ENCODE measurements around the gene TMEM79.

The TMEM79 gene

GRCh38 chr1:156284112-156284511 lies at the start of gene TMEM79:
TMEM79 (plus strand) TSS chr1:156284325; CDS start chr1:156285227, 902 bp downstream.
- no peak for DNase-seq (ENCODE audit: low read depth in 2 of 2)

DNA sequence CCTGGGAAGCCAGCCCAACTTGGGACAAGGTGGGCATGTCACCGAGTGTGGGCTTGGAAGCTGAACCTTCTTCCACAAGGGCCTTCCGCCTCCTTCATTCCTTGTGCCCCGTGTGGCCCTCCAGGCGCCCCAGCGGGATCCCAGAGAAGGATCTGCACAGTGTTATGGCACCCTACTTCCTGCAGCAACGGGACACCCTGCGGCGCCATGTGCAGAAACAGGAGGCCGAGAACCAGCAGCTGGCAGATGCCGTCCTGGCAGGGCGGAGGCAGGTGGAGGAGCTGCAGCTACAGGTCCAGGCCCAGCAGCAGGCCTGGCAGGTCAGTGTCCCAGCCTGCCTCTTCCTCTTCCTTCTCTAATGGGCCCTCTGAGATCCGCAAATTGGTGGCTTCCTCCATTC lies 48.0 kb upstream of the TMEM79 start:
- DNase-seq (ENCODE audit: low read depth in 2 of 2) = no peak

DNA sequence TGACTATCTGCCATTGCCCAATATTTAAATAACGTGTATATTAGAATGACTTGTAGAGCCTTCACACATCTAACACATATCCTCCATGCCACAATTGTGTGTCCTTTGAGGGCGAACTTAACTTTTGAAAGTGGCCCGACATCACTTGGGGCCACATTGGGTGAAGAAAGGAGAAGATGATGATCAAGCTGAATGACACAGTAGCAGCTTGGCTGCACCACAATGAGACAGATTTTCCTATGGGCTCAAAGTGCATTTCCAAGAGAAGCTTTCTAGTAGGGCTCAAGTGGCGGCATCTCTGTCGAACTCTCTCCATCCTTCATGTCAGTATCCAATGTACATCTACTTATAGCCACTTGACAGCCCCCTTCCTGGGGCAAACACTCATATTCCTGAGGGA lies 45.9 kb upstream of the TMEM79 start:
- no peak for DNase-seq (ENCODE audit: low read depth in 2 of 2)

GRCh38 chr1:156241311-156241811 lies 42.8 kb upstream of the TMEM79 start:
- no peak for DNase-seq (ENCODE audit: low read depth in 2 of 2)

DNA sequence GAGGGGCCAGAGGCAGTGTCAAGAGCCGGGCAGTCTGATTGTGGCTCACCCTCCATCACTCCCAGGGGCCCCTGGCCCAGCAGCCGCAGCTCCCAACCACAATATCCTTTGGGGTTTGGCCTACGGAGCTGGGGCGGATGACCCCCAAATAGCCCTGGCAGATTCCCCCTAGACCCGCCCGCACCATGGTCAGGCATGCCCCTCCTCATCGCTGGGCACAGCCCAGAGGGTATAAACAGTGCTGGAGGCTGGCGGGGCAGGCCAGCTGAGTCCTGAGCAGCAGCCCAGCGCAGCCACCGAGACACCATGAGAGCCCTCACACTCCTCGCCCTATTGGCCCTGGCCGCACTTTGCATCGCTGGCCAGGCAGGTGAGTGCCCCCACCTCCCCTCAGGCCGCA lies 42.2 kb upstream of the TMEM79 start, which contains the start of gene BGLAP:
TSS of gene BGLAP (plus strand) at position 259 of the 400 bp plus-strand sequence. CDS start at position 307, 48 bp downstream.
- DNase-seq (ENCODE audit: low read depth in 2 of 2) = no peak

- DNase-seq (ENCODE audit: low read depth in 2 of 2) = no peak
Measured at GRCh38 chr1:156242738-156243137, 41.4 kb upstream of the TMEM79 start.

DNA sequence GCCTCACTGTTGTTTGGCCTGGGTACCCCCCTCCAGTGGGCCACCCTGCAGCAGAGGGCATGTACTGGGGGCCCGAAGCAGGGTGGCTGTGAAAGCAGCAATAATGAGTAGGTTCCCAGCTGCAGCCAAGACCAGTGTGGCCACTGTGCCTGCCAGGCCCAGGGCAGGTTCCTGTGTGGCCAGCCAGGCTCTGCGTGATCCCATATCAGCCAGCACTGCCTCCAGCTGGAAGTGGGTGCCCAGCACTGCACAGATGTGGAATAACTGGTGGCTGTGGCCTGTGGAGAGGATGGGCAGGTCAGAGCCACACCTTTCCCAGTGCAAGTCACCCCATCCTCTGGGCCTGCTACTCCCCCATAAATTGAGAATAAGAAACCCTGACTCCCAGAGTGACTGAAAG lies 40.0 kb upstream of the TMEM79 start:
- DNase-seq (ENCODE audit: low read depth in 2 of 2) = no peak

DNA sequence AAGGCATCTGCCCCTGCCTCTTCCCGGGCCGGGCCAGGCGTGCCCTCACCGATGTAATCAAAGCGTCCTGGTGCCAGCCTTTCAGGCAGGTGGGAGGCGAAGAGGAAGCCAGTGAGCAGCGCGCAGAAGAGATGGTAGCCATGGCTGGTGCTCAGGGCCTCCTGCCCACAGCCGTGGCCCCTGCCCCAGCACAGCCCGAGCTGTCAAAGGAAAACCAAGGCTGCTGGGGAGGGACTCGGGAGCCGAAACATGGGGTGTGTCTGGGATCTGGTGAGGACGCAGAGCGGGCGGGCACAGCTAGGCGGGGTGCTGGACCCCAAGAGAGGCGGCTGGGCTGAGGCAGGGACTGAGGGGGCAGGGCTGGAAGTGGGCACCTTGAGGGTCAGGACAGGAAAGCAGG lies 39.4 kb upstream of the TMEM79 start:
- no peak for DNase-seq (ENCODE audit: low read depth in 2 of 2)

GRCh38 chr1:156245451-156246232 lies 38.5 kb upstream of the TMEM79 start:
- DNase-seq (ENCODE audit: low read depth in 2 of 2) = peak in 1 of 2 donors; percentile 14

DNA sequence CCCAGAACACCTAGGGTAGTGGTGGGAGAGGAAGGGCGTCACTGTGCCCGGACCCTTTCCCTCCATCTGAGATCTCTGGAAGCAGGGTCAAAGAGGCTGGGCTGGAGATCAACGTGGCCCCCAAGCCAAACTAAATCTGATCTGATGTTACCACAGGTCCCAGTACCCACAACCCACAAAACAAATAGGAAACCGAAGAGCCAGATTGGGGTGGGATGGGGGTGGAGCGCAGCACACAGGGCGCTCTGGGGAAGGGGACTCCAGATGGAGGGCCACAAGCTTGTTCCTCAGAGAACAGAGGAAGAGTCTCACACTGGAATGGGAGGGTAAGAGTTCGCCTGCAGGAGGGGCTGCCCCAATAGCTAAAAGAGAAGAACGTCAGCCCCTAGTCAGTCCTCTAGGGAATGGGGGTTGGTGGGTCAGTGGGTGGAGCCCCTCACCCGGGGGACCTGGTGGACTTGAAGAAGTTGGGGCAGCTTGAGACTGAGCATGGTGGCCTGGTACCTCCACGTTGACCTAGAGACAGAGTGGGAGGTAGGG lies 37.8 kb upstream of the TMEM79 start:
- DNase-seq (ENCODE audit: low read depth in 2 of 2) = no peak

DNA sequence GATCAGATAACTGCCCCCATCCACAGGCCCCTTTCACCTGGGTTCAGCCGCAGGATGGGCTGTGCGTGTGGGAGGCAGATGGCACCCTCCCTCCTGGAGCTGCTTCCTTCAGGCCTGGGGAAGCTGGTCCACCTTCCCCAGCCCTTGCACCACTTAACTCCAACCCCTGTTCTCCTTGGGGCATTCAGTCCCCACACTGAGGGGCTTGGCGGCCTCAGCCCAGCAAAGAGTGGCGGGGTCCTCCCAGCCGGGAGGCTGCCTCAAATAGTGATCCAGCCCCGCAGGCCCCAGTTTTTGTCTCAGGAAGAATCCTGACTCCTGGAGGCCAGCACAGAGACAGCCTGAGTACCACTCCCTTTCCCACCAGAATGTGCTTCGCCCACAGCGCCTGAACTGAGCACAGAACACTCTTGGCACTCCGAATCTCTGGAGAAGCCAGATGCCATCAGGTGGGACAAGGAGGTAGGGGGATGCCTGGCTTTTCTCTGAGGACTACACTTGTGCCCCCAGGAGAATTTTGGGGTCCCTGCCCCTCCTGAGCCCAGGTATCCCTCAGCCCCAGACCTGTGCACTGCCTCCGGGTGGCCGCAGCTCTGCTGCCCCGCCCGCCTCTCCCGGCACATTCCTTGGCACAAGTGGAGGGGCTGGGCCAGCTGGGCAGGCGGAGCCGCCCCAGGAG lies 37.2 kb upstream of the TMEM79 start:
- no peak for DNase-seq (ENCODE audit: low read depth in 2 of 2)

DNA sequence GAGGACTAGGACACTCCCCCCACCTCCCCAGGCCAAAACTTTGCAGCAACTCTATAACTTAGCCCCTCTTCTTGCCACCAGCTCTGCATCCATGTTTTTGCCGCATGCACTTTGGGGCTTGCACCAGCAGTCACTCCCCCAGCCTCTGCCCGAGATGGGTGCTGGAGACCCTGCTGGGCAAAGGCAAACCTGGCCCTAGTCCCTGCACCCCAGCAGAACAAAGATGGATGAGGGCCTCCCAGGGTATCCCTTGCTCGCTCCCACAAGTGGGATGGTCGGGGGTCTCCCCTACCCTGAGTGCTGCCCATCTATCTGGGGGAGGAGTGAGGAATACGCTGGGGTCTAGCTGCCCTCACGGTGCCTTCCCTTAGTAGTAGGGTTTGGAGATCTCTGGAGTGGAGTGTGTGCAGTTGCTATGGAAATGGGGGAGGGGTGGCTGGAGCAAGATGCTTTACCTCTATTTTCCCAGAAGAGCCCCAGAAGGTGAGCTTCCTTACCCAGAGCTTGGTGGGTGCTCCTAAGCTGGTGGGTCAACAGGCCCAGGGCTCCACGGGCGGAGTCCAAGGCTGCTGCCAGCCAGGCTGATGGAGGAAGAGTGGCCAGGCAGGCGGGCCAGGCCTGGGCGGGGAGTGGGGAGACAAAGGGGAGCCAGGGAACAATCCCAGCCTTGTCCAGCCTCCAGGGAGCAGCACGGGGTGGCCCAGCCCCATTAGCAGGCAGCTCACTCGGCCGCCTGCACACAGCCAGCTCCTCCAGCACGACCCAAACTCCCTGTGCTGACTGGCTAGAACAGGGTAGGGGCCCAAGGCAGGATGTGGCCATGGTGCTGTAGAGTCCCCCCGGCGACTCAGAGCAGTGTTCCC lies 36.4 kb upstream of the TMEM79 start, which contains the start of gene PAQR6:
TSS of gene PAQR6 (minus strand) at position 597 of the 863 bp plus-strand sequence. CDS start 1,325 bp downstream, outside the sequence.
- no peak for DNase-seq (ENCODE audit: low read depth in 2 of 2)

DNA sequence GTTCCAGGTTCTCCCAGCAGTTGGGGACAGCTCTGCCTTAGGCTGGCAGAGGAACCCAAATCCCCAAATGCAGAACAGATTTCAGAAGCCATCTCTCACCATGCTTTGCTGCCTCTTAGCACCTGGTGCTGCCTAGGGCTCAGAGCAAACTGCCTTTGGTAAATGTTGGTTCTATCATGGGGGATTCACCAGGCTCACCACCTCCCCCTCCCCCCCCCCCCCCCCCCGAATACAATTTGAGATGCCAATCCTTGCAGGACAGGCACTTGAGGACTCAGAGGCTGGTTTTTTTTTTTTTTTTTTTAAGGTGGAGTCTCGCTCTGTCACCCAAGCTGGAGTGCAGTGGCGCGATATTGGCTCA lies 35.8 kb upstream of the TMEM79 start:
- DNase-seq (ENCODE audit: low read depth in 2 of 2) = no peak

GRCh38 chr1:156249593-156249992 lies 34.5 kb upstream of the TMEM79 start:
- no peak for DNase-seq (ENCODE audit: low read depth in 2 of 2)

- no peak for DNase-seq (ENCODE audit: low read depth in 2 of 2)
Measured at GRCh38 chr1:156251527-156251926, 32.6 kb upstream of the TMEM79 start.

GRCh38 chr1:156253634-156254033 lies 30.5 kb upstream of the TMEM79 start:
- no peak for DNase-seq (ENCODE audit: low read depth in 2 of 2)

GRCh38 chr1:156257711-156258110 lies 26.4 kb upstream of the TMEM79 start:
- DNase-seq (ENCODE audit: low read depth in 2 of 2) = no peak

DNA sequence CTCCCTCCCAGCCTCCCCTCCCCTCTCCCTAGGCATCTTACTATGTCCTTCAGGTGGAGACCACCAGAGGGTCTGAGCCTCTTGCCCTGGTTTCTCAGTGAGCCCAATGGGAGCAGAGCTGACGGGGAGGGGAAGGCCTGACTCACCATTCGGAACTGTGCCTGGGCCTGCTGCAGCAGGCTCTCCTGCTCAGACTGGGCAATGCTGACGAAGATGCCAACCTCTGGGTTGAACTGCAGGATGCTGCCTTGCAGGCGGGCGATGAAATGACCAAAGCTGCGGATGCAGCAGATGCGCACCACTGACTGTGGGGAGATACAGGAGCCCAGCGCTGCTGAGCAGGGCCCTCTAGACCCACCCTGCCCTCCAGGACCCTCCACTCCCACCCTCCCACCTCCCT lies 25.3 kb upstream of the TMEM79 start:
- DNase-seq (ENCODE audit: low read depth in 2 of 2) = no peak

DNA sequence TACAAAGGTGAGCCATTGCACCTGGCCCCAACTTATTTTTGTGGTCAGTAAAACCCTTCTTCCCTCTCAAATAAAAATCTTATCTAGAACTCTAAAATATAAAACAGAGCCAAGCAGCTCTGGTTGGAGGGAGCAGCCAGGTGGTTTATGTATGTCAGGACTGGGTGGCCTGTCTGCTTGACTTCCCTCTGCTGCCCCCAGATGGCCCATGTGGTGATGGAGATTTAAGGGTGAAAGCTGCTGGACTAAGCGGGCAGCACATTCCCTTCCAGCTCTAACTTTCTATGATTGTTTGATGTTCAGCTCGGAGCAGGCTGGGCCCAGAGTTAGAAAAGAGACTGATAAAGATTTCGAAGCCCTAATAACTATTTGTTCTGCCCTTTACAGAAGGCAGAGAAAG lies 24.3 kb upstream of the TMEM79 start:
- no peak for DNase-seq (ENCODE audit: low read depth in 2 of 2)

GRCh38 chr1:156260896-156261295 lies 23.2 kb upstream of the TMEM79 start:
- DNase-seq (ENCODE audit: low read depth in 2 of 2) = no peak

- DNase-seq (ENCODE audit: low read depth in 2 of 2) = no peak
Measured at GRCh38 chr1:156262461-156263287, 21.5 kb upstream of the TMEM79 start.
